Uterus (tissue), 4 donors: ENCODE data around the gene DYNLT4. TPM values are rescaled to one million over a fixed set of nuclear protein-coding genes. Genes with fewer than 3 reads are reported as not detected.
"Not testable (repeated sequence)": the region's sequence is repeated elsewhere in the genome, so short reads cannot be mapped to it uniquely, and the experiment has no call there.

ENCODE experiments used
- DNase-seq, 2 donors: peaks; one replicate each; pipeline ENCODE4 v3.0.0-alpha.2; 2019 to 2020
- H3K27ac ChIP-seq, 2 donors: fragments of 200-600 bp; sonication (generic); 1 replicate in 1 of 2; 2 replicates in 1 of 2; pipeline ENCODE4 v1.5.1; 2016 to 2018
- H3K27me3 ChIP-seq, 2 donors: fragments of 200-600 bp; sonication (generic); one replicate each; pipeline ENCODE4 v1.5.1; 2018 to 2019; ENCODE audit warnings: control low read depth in 1 of 2
- H3K36me3 ChIP-seq, 2 donors: fragments of 200-600 bp; sonication (generic); one replicate each; pipeline ENCODE4 v1.5.1; 2019; ENCODE audit warnings: control low read depth in 1 of 2
- H3K4me1 ChIP-seq, 2 donors: fragments of 200-600 bp; sonication (generic); one replicate each; pipeline ENCODE4 v1.5.1; 2018 to 2019; ENCODE audit warnings: control low read depth in 1 of 2
- H3K4me3 ChIP-seq, 2 donors: fragments of 200-600 bp; sonication (generic); 1 replicate in 1 of 2; 2 replicates in 1 of 2; pipeline ENCODE4 v1.5.1; 2018 to 2019; ENCODE audit warnings: mild to moderate bottlenecking in 1 of 2
- H3K9me3 ChIP-seq, 2 donors: fragments of 200-600 bp; sonication (generic); one replicate each; pipeline ENCODE4 v1.5.1; 2019; ENCODE audit warnings: control low read depth in 1 of 2
- POLR2A ChIP-seq, 2 donors: fragments of 450-650 bp; IDR thresholded peaks; one replicate each; pipeline ENCODE4 v1.6.1; 2016; ENCODE audit warnings: antibody characterized with exemption in 2 of 2, mild to moderate bottlenecking in 1 of 2, moderate library complexity in 1 of 2
- intact Hi-C: fragments of 100-400 bp; cut with DNase I; formaldehyde crosslinking; loops from one replicate; pipeline ENCODE4 v1.15.1; 2023; ENCODE audit warnings: low total_unique reads
- total RNA-seq, 4 donors: library from RNA; depleted of rRNA in 3 of 4; stranded (reverse); fragments of >200 nt in 3 of 4; gene quantifications; one replicate each; pipeline versions ENCODE4 v1.1.0 to v1.2.4, GENCODE V29; 2014 to 2023
- TF ChIP-seq, protein P1 (sequence below), 4 experiments: fragments of 200-600 bp in 2 of 4; fragments of 450-650 bp in 2 of 4; sonication (generic) in 2 of 4; IDR thresholded peaks; one replicate each; pipeline ENCODE4 v1.5.1; 2016 to 2019; ENCODE audit warnings: antibody characterized with exemption in 4 of 4, mild to moderate bottlenecking in 2 of 4, moderate library complexity in 1 of 4
- donor health status: DM: yes; HTN: yes; CAD: no.

DYNLT4 gene
- total RNA-seq, 4 donors from 2014 or later = 4.4 TPM; not detected in 3

DNA sequence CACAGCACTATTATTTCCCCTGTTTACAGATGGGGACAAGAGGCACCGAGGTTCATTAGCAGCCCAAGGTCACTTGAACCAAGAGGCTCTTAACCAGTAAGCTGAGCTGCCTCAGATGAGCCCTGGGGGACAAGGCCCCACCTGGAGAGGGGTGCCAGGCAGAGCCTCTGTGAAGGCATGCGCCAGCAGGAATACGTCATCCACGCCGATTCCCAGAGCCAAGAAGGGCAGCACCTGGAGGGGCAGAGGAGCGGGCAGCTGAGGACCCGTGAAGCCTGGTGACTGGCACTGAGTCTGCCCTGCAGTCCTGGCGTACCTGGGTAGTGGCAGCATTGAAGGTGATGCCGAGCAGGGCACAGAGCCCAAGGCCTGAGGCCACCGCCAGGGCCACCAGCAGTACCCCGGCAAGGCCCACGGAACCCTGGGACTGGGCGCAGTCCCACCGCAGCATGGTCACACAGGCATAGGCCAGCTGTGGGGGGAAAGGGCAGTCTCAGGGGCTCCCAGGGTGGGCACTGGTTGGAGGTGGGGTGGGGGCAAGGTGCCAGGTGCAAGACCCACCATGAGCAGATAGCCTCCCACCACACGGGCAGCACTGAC is 21.8 kb upstream of the DYNLT4 start:
- intact Hi-C loops = no loop called here
- no peak for TF ChIP-seq POLR2A (IDR thresholded peaks at IDR 0.05)
- TF ChIP-seq, protein P1, sequence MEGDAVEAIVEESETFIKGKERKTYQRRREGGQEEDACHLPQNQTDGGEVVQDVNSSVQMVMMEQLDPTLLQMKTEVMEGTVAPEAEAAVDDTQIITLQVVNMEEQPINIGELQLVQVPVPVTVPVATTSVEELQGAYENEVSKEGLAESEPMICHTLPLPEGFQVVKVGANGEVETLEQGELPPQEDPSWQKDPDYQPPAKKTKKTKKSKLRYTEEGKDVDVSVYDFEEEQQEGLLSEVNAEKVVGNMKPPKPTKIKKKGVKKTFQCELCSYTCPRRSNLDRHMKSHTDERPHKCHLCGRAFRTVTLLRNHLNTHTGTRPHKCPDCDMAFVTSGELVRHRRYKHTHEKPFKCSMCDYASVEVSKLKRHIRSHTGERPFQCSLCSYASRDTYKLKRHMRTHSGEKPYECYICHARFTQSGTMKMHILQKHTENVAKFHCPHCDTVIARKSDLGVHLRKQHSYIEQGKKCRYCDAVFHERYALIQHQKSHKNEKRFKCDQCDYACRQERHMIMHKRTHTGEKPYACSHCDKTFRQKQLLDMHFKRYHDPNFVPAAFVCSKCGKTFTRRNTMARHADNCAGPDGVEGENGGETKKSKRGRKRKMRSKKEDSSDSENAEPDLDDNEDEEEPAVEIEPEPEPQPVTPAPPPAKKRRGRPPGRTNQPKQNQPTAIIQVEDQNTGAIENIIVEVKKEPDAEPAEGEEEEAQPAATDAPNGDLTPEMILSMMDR (IDR thresholded peaks at IDR 0.05) = no peak
- Histone ChIP-seq H3K27me3 (no peaks in the 10 kb centered on the region), H3K4me3 (no peak overlapping the region), H3K27ac (no peak overlapping the region), H3K9me3 (no peaks in the 10 kb centered on the region), H3K4me1 (no peaks in the 10 kb centered on the region), H3K36me3 (no peaks in the 10 kb centered on the region)
- no peak for DNase-seq

DNA sequence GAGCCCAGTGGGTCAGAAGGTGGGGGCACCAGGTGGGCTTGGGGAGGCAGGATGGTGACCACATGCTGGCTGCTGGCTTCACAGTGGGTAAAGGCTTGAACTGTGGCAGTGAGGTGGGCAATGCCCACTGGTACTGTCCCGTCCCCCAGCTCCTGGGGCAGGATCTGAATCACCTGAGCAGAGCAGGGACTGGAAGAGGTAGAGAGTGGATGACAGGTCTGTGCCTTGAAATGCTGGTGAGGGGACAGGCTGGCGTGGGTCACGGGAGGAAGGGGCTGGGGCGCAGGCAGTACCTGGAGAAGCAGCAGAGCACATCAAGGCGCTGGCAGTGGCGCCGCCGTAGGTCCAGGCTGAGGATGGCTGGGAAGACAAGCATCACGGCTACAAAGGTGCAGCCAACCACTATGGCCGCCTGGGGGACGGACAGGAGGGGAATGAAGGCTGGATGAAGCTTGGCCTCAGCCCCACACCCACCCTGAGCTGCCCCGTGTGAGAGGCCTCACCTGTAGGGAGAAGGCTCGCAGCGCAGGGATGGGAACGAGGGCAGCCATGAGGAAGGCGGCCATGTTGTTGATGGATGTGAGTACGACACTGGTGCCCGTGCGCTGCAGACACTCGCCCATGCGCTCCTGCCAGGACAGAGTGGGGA is 21.0 kb upstream of the DYNLT4 start:
- H3K27ac ChIP-seq = no peak overlapping the region
- H3K9me3 ChIP-seq = no peaks in the 10 kb centered on the region
- intact Hi-C loops = no loop called here
- TF ChIP-seq, protein P1 (IDR thresholded peaks at IDR 0.05) = no peak
- no peak for TF ChIP-seq POLR2A (IDR thresholded peaks at IDR 0.05)
- H3K4me3 ChIP-seq = no peak overlapping the region
- no peaks in the 10 kb centered on the region for H3K4me1 ChIP-seq
- no peaks in the 10 kb centered on the region for H3K36me3 ChIP-seq
- DNase-seq = no peak
- H3K27me3 ChIP-seq = no peaks in the 10 kb centered on the region

DNA sequence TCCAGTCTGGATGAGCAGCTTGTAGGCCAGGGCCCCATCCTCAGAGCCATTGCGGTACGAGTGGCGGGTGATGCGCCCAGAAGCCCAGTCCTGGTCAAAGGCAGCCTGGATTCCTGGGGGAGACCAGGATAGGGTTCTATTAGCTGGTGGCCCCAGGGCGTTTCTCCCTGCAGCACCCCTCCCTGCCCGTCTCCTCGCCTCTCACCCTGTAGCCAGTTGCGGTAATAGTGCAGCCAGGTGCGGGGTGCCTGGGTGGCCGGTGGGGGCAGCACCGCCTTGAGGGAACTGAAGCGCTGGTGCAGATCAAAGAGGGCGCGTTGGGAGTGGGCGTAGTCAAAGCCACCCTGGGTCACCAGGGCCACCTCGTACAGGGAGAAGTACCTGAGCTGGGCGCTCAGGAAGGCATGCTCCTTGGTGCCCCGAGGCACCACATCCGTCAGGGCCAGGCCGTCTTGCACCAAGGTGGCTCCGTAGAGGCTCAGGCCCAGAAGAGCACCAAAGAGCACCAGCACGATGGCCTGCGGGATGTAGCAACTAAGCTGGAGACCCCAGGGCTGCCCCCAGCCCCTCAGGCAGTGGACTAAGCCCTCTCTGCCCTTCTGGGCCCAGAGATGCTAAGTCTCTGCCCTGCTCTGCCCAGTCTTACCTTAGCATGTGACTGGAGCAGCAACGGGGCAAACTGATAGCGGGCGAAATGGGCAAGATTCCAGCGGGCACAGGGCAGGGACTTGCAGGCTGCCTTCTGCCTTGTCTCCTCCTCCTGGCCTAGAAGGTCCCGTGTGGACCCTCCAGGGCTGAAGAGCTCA is 20.2 kb upstream of the DYNLT4 start:
- Histone ChIP-seq H3K9me3 (no peaks in the 10 kb centered on the region), H3K27ac (peak overlapping the region in 1 of 2 donors; percentile 22), H3K4me3 (no peak overlapping the region), H3K4me1 (no peaks in the 10 kb centered on the region), H3K36me3 (no peaks in the 10 kb centered on the region), H3K27me3 (no peaks in the 10 kb centered on the region)
- no peak for TF ChIP-seq POLR2A (IDR thresholded peaks at IDR 0.05)
- TF ChIP-seq, protein P1 (IDR thresholded peaks at IDR 0.05) = no peak
- intact Hi-C loops = no loop called here
- no peak for DNase-seq

GRCh38 chr1:44826375-44827196 is 19.4 kb upstream of the DYNLT4 start:
- peak overlapping the region; percentile 22 to 44 for H3K27ac ChIP-seq
- TF ChIP-seq, protein P1 (IDR thresholded peaks at IDR 0.05) = no peak

GRCh38 chr1:44824392-44824791 is 17.2 kb upstream of the DYNLT4 start:
- H3K9me3 ChIP-seq, intact Hi-C loops, H3K4me1 ChIP-seq, H3K27me3 ChIP-seq, DNase-seq, H3K36me3 ChIP-seq, H3K27ac ChIP-seq, H3K4me3 ChIP-seq: not testable (repeated sequence)

More at GRCh38 chr1:44826375-44827196, 19.4 kb upstream of the DYNLT4 start:
- no peaks in the 10 kb centered on the region for H3K36me3 ChIP-seq
- H3K4me3 ChIP-seq = no peak overlapping the region
- H3K9me3 ChIP-seq = no peaks in the 10 kb centered on the region
- H3K4me1 ChIP-seq = no peaks in the 10 kb centered on the region
- DNase-seq = peak in 1 of 2 donors; percentile 77
- H3K27me3 ChIP-seq = no peaks in the 10 kb centered on the region
- intact Hi-C loops = no loop called here
